GM21528 (cell line): Measurements from ENCODE around the gene TMEM100.
A peak's percentile ranks its signal among the peaks of the same experiment; 100 is the strongest.

Source experiments
- ATAC-seq: cut with Tn5 transposase; IDR thresholded peaks from one replicate; pipeline ENCODE4 v1.9.1; 2021; ENCODE audit warnings: mild to moderate bottlenecking, moderate library complexity; ENCODE audit not compliant: unreplicated experiment, low FRiP score

The TMEM100 gene

GRCh38 chr17:55722742-55723487, at the start of gene TMEM100:
Gene TMEM100 (minus strand): TSS chr17:55722864. CDS start chr17:55721070, 1,794 bp downstream.
- no peak for ATAC-seq

- ATAC-seq, result no peak
Measured at GRCh38 chr17:55772086-55772485, 49.4 kb upstream of the TMEM100 start.

GRCh38 chr17:55770196-55770870, 47.7 kb upstream of the TMEM100 start:
- ATAC-seq, result no peak

- ATAC-seq, result no peak
Measured at GRCh38 chr17:55769625-55770000, 46.9 kb upstream of the TMEM100 start.

GRCh38 chr17:55768936-55769624, 46.4 kb upstream of the TMEM100 start:
- ATAC-seq, result no peak

GRCh38 chr17:55765472-55765871, 42.8 kb upstream of the TMEM100 start:
- ATAC-seq, result no peak

- ATAC-seq, result no peak
Measured at GRCh38 chr17:55764610-55765009, 41.9 kb upstream of the TMEM100 start.

GRCh38 chr17:55763856-55764255, 41.2 kb upstream of the TMEM100 start:
- ATAC-seq, result no peak

- no peak for ATAC-seq
Measured at GRCh38 chr17:55762086-55762858, 39.6 kb upstream of the TMEM100 start.

GRCh38 chr17:55760643-55761355, 38.1 kb upstream of the TMEM100 start:
- ATAC-seq, result no peak

- no peak for ATAC-seq
Measured at GRCh38 chr17:55758171-55758570, 35.5 kb upstream of the TMEM100 start.

- peak; percentile 53 for ATAC-seq
Measured at GRCh38 chr17:55757659-55758058, 35.0 kb upstream of the TMEM100 start.

GRCh38 chr17:55756689-55757088, 34.0 kb upstream of the TMEM100 start:
- no peak for ATAC-seq

- no peak for ATAC-seq
Measured at GRCh38 chr17:55751720-55752250, 29.1 kb upstream of the TMEM100 start.

- ATAC-seq, result peak; percentile 99
Measured at GRCh38 chr17:55750750-55751657, 28.3 kb upstream of the TMEM100 start, which contains the start of gene PCTP. Gene PCTP (plus strand): TSS chr17:55751051. CDS start chr17:55751104, 53 bp downstream.

- no peak for ATAC-seq
Measured at GRCh38 chr17:55749985-55750384, 27.3 kb upstream of the TMEM100 start.

- no peak for ATAC-seq
Measured at GRCh38 chr17:55748841-55749240, 26.2 kb upstream of the TMEM100 start.

- no peak for ATAC-seq
Measured at GRCh38 chr17:55747209-55747608, 24.5 kb upstream of the TMEM100 start.

GRCh38 chr17:55746466-55746865, 23.8 kb upstream of the TMEM100 start:
- no peak for ATAC-seq
